ENCODE data around the gene OR2V1.

Gene OR2V1

GRCh38 chr5:181084621-181085195, 46.3 kb downstream of the OR2V1 start:
- H2AFZ ChIP-seq (ENCODE audit: low read depth, low read length), result no peak overlapping the region; the same call in 1 of the 2 replicates
- H3K4me3 ChIP-seq (ENCODE audit: low read depth in 1 of 2, low read length in 2 of 2), result no peak overlapping the region
- no peak overlapping the region for H3K4me2 ChIP-seq (ENCODE audit: insufficient read depth, low read length)
- H4K20me1 ChIP-seq (ENCODE audit: insufficient read depth, low read length), result no peaks in the 10 kb centered on the region
- H3K79me2 ChIP-seq (ENCODE audit: insufficient read depth, low read length), result no peaks in the 10 kb centered on the region
- peaks cover 4% of the 10 kb centered on the region for H3K27me3 ChIP-seq (ENCODE audit: insufficient read depth, low read length, poor library complexity)
- ATAC-seq (ENCODE audit: insufficient read depth, low read depth) (no peak), DNase-seq (no peak)
- no peak overlapping the region for H3K27ac ChIP-seq (ENCODE audit: low read length)
- H3K4me1 ChIP-seq (ENCODE audit: insufficient read depth, low read length), result no peaks in the 10 kb centered on the region
- H3K36me3 ChIP-seq (ENCODE audit: insufficient read depth, low read length), result no peaks in the 10 kb centered on the region
- no peak for TF ChIP-seq EZH2 (IDR thresholded peaks at IDR 0.05; ENCODE audit: borderline replicate concordance, low read depth, low read length, severe bottlenecking)
- TF ChIP-seq, protein P1, sequence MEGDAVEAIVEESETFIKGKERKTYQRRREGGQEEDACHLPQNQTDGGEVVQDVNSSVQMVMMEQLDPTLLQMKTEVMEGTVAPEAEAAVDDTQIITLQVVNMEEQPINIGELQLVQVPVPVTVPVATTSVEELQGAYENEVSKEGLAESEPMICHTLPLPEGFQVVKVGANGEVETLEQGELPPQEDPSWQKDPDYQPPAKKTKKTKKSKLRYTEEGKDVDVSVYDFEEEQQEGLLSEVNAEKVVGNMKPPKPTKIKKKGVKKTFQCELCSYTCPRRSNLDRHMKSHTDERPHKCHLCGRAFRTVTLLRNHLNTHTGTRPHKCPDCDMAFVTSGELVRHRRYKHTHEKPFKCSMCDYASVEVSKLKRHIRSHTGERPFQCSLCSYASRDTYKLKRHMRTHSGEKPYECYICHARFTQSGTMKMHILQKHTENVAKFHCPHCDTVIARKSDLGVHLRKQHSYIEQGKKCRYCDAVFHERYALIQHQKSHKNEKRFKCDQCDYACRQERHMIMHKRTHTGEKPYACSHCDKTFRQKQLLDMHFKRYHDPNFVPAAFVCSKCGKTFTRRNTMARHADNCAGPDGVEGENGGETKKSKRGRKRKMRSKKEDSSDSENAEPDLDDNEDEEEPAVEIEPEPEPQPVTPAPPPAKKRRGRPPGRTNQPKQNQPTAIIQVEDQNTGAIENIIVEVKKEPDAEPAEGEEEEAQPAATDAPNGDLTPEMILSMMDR (IDR thresholded peaks at IDR 0.05; ENCODE audit: borderline replicate concordance, extremely low read depth, low read length, poor library complexity, severe bottlenecking), result no peak
- no peak overlapping the region for H3K9ac ChIP-seq (ENCODE audit: low read depth, low read length)
- no peaks in the 10 kb centered on the region for H3K9me3 ChIP-seq (ENCODE audit: insufficient read depth, low read length, severe bottlenecking)

- TF ChIP-seq, protein P1 (IDR thresholded peaks at IDR 0.05; ENCODE audit: borderline replicate concordance, extremely low read depth, low read length, poor library complexity, severe bottlenecking), result no peak
- no peak for TF ChIP-seq EZH2 (IDR thresholded peaks at IDR 0.05; ENCODE audit: borderline replicate concordance, low read depth, low read length, severe bottlenecking)
- DNase-seq (no peak), ATAC-seq (ENCODE audit: insufficient read depth, low read depth) (no peak)
- Histone ChIP-seq H3K4me3 (ENCODE audit: low read depth in 1 of 2, low read length in 2 of 2) (no peak overlapping the region), H3K27ac (ENCODE audit: low read length) (no peak overlapping the region), H3K4me1 (ENCODE audit: insufficient read depth, low read length) (no peaks in the 10 kb centered on the region), H3K9me3 (ENCODE audit: insufficient read depth, low read length, severe bottlenecking) (no peaks in the 10 kb centered on the region), H3K79me2 (ENCODE audit: insufficient read depth, low read length) (no peaks in the 10 kb centered on the region), H3K36me3 (ENCODE audit: insufficient read depth, low read length) (no peaks in the 10 kb centered on the region), H3K4me2 (ENCODE audit: insufficient read depth, low read length) (no peak overlapping the region), H3K9ac (ENCODE audit: low read depth, low read length) (no peak overlapping the region), H3K27me3 (ENCODE audit: insufficient read depth, low read length, poor library complexity) (peaks cover 4% of the 10 kb centered on the region), H4K20me1 (ENCODE audit: insufficient read depth, low read length) (no peaks in the 10 kb centered on the region), H2AFZ (ENCODE audit: low read depth, low read length) (no peak overlapping the region)
These were observed 49.0 kb downstream of the OR2V1 start for GRCh38 chr5:181081989-181082388.

DNA sequence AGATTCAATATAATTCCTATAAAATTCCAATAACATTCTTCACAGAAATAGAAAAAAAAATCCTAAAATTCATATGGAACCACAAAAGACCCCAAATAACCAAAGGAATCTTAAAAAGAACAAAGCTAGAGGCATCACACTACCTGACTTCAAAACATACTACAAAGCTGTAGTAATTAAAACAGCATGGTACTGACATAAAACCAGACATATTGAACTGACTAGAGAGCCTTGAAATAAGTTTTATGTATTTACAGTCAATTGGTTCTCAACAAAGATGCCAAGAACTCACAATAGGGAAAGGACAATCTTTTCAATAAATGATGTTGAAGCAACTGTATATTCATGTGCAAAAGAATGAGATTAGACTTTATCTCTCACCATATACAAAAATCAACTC, 54.0 kb downstream of the OR2V1 start:
- H3K27ac ChIP-seq (ENCODE audit: low read length), result no peak overlapping the region
- H3K79me2 ChIP-seq (ENCODE audit: insufficient read depth, low read length), result no peaks in the 10 kb centered on the region
- ATAC-seq (ENCODE audit: insufficient read depth, low read depth) (no peak), DNase-seq (no peak)
- no peaks in the 10 kb centered on the region for H3K36me3 ChIP-seq (ENCODE audit: insufficient read depth, low read length)
- H2AFZ ChIP-seq (ENCODE audit: low read depth, low read length), result no peak overlapping the region
- no peaks in the 10 kb centered on the region for H3K9me3 ChIP-seq (ENCODE audit: insufficient read depth, low read length, severe bottlenecking)
- H3K4me3 ChIP-seq (ENCODE audit: low read depth in 1 of 2, low read length in 2 of 2), result no peak overlapping the region
- H3K27me3 ChIP-seq (ENCODE audit: insufficient read depth, low read length, poor library complexity), result peaks cover 7% of the 10 kb centered on the region
- TF ChIP-seq, protein P1 (IDR thresholded peaks at IDR 0.05; ENCODE audit: borderline replicate concordance, extremely low read depth, low read length, poor library complexity, severe bottlenecking), result no peak
- TF ChIP-seq EZH2 (IDR thresholded peaks at IDR 0.05; ENCODE audit: borderline replicate concordance, low read depth, low read length, severe bottlenecking), result no peak
- no peak overlapping the region for H3K4me2 ChIP-seq (ENCODE audit: insufficient read depth, low read length)
- H3K4me1 ChIP-seq (ENCODE audit: insufficient read depth, low read length), result no peaks in the 10 kb centered on the region
- no peak overlapping the region for H3K9ac ChIP-seq (ENCODE audit: low read depth, low read length)
- H4K20me1 ChIP-seq (ENCODE audit: insufficient read depth, low read length), result no peaks in the 10 kb centered on the region
